ENCODE data around the gene C22orf23. TPM values are rescaled to one million over a fixed set of nuclear protein-coding genes. Genes with fewer than 3 reads are reported as not detected.

The C22orf23 gene
- polyA plus RNA-seq, 2 of the 4 experiments (the other 2 are of a cell fraction), result 0.26 to 0.52 TPM

DNA sequence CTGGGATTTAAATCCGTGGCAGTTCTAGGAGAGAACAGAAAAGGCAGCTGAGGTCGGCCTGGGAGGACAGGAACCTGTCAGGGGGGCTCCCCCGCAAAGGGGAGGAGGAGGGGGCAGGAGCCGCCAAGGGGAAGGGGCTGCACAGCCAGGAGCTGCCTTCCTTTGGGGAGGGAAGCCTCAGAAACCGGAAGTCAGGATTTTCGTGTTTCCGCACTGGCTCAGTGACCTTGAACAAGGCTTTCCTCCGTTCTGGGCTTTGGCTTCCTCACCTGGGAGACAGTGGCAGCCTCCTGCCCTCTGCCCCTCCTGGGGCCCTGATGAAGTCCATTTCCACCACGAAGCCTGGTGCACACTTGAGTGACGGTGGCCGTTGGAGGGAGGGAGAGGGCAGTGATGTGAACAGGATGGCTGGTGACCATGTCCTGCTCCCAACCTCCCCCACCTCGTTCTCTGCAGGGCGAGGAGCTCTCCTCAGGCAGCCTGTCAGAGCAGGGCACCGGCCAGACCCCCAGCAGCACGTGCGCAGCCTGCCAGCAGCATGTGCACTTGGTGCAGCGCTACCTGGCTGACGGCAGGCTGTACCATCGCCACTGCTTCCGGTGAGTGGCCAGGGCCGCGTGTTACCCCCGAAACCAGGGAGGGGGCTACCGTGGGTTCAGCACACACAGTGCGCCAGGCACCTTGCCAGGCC lies 34.7 kb downstream of the C22orf23 start:
- TF ChIP-seq JUNB (IDR thresholded peaks at IDR 0.05), result no peak
- TF ChIP-seq CEBPB (IDR thresholded peaks at IDR 0.05), result no peak
- no peak for TF ChIP-seq JUN (IDR thresholded peaks at IDR 0.05)
- TF ChIP-seq TP53 (CRISPR knock-in tag; IDR thresholded peaks at IDR 0.05), result no peak
- no peak for TF ChIP-seq ZC3H11A (IDR thresholded peaks at IDR 0.05)
- TF ChIP-seq FOSL2 (IDR thresholded peaks at IDR 0.05), result no peak
- TF ChIP-seq FOSL2 (CRISPR knock-in tag; IDR thresholded peaks at IDR 0.05), result no peak
- TF ChIP-seq FOSB (CRISPR knock-in tag; IDR thresholded peaks at IDR 0.05), result no peak
- TF ChIP-seq ESRRA (IDR thresholded peaks at IDR 0.05; ENCODE audit: borderline replicate concordance, low read length), result no peak
- no peak overlapping the region for H3K27ac ChIP-seq
- no peaks in the 10 kb centered on the region for H3K4me1 ChIP-seq
- DNase-seq (ENCODE audit: low read depth in 1 of 2, low spot score in 1 of 2), result no peak
- H3K4me2 ChIP-seq, result no peak overlapping the region
- no peak; a peak in 1 of 6 replicates for ATAC-seq
- H3K4me3 ChIP-seq, result no peak overlapping the region
- ChIA-PET CTCF (interaction anchor here (0.9 to 3.5 kb wide), 3 partner anchors 12 to 55 kb away, joined by 3 to 14 read pairs (median 4); no protein-coding TSS in a partner anchor), POLR2A (no interaction called here)
- no peaks in the 10 kb centered on the region for H3K9me3 ChIP-seq
- WGBS (ENCODE audit: missing lambda C conversion rate), result 96% methylated on average over 13 of the region's 25 CpGs
- no peak for FAIRE-seq

DNA sequence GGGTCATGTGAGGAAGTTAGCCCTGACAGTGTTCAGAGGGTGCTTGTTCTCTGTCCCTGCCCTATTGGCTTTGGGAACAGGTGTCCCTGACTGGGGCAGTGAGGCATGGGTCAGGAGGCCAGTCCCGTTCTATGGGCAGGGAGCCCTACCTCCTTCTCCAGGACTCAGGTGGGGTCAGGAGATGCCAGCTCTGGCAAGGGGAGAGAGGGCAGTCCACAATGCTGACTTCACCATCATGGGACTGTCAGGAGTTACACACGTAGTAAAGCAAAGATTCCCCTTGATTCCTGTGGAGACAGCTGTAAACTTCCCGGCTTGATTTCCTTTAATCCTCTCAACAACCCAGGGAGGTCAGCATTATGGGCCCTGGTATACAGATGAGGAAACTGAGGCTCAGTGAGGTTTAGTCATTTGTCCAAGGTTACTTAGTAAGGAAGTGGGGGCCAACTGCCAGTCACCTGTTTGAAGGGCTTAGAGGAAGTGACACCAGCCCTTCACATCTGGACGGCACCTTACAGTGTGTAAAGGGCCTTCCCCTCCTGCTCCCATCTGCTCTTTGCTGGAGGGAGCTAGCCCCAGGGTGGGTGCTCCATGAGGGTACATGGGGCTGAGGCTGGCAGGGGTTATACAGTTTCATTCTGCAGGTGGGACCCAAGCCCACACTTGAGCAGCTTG lies 35.4 kb downstream of the C22orf23 start:
- no peak for TF ChIP-seq RARB (CRISPR knock-in tag; IDR thresholded peaks at IDR 0.05)
- TF ChIP-seq HOXB5 (CRISPR knock-in tag; IDR thresholded peaks at IDR 0.05), result no peak
- TF ChIP-seq JUNB (IDR thresholded peaks at IDR 0.05), result no peak
- TF ChIP-seq, protein P1, sequence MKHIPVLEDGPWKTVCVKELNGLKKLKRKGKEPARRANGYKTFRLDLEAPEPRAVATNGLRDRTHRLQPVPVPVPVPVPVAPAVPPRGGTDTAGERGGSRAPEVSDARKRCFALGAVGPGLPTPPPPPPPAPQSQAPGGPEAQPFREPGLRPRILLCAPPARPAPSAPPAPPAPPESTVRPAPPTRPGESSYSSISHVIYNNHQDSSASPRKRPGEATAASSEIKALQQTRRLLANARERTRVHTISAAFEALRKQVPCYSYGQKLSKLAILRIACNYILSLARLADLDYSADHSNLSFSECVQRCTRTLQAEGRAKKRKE (CRISPR knock-in tag; IDR thresholded peaks at IDR 0.05; ENCODE audit: low read depth), result no peak
- TF ChIP-seq GATA3 (IDR thresholded peaks at IDR 0.05; ENCODE audit: borderline replicate concordance), result no peak
- no peak for TF ChIP-seq RFX5 (IDR thresholded peaks at IDR 0.05)
- TF ChIP-seq, protein P2, sequence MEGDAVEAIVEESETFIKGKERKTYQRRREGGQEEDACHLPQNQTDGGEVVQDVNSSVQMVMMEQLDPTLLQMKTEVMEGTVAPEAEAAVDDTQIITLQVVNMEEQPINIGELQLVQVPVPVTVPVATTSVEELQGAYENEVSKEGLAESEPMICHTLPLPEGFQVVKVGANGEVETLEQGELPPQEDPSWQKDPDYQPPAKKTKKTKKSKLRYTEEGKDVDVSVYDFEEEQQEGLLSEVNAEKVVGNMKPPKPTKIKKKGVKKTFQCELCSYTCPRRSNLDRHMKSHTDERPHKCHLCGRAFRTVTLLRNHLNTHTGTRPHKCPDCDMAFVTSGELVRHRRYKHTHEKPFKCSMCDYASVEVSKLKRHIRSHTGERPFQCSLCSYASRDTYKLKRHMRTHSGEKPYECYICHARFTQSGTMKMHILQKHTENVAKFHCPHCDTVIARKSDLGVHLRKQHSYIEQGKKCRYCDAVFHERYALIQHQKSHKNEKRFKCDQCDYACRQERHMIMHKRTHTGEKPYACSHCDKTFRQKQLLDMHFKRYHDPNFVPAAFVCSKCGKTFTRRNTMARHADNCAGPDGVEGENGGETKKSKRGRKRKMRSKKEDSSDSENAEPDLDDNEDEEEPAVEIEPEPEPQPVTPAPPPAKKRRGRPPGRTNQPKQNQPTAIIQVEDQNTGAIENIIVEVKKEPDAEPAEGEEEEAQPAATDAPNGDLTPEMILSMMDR (IDR thresholded peaks at IDR 0.05), result no peak
- TF ChIP-seq SREBF2 (IDR thresholded peaks at IDR 0.05), result no peak
- TF ChIP-seq, protein P3, sequence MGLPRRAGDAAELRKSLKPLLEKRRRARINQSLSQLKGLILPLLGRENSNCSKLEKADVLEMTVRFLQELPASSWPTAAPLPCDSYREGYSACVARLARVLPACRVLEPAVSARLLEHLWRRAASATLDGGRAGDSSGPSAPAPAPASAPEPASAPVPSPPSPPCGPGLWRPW (IDR thresholded peaks at IDR 0.05), result no peak
- TF ChIP-seq, protein P4, sequence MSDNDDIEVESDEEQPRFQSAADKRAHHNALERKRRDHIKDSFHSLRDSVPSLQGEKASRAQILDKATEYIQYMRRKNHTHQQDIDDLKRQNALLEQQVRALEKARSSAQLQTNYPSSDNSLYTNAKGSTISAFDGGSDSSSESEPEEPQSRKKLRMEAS (IDR thresholded peaks at IDR 0.05), result no peak
- TF ChIP-seq RAD21 (conservative IDR thresholded peaks at IDR 0.05 in 1 of 2, IDR thresholded peaks at IDR 0.05 in 1 of 2), result no peak
- no peak for TF ChIP-seq HEYL (CRISPR knock-in tag; IDR thresholded peaks at IDR 0.05)
- no peak for TF ChIP-seq PHF8 (IDR thresholded peaks at IDR 0.05; ENCODE audit: borderline replicate concordance, low read depth)
- no peak for TF ChIP-seq TFCP2L1 (CRISPR knock-in tag; IDR thresholded peaks at IDR 0.05)
- TF ChIP-seq CHD4 (IDR thresholded peaks at IDR 0.05; ENCODE audit: borderline replicate concordance), result no peak
- Histone ChIP-seq H3K9me3 (no peaks in the 10 kb centered on the region), H3K27ac (no peak overlapping the region), H3K4me1 (no peaks in the 10 kb centered on the region), H3K4me3 (no peak overlapping the region), H3K4me2 (no peak overlapping the region)
- ATAC-seq, result no peak
- no peak for DNase-seq (ENCODE audit: low read depth in 1 of 2, low spot score in 1 of 2)
- ChIA-PET POLR2A (no interaction called here), CTCF (interaction anchor here (0.9 to 3.5 kb wide), 4 partner anchors 12 to 55 kb away, joined by 3 to 14 read pairs (median 5); no protein-coding TSS in a partner anchor)
- 92% methylated on average over 3 of the region's 4 CpGs for WGBS (ENCODE audit: missing lambda C conversion rate)
- no peak for FAIRE-seq
